Measurements from ENCODE around the gene KLKB1.
"Not testable (repeated sequence)": the region's sequence is repeated elsewhere in the genome, so short reads cannot be mapped to it uniquely, and the experiment has no call there.

Gene KLKB1

DNA sequence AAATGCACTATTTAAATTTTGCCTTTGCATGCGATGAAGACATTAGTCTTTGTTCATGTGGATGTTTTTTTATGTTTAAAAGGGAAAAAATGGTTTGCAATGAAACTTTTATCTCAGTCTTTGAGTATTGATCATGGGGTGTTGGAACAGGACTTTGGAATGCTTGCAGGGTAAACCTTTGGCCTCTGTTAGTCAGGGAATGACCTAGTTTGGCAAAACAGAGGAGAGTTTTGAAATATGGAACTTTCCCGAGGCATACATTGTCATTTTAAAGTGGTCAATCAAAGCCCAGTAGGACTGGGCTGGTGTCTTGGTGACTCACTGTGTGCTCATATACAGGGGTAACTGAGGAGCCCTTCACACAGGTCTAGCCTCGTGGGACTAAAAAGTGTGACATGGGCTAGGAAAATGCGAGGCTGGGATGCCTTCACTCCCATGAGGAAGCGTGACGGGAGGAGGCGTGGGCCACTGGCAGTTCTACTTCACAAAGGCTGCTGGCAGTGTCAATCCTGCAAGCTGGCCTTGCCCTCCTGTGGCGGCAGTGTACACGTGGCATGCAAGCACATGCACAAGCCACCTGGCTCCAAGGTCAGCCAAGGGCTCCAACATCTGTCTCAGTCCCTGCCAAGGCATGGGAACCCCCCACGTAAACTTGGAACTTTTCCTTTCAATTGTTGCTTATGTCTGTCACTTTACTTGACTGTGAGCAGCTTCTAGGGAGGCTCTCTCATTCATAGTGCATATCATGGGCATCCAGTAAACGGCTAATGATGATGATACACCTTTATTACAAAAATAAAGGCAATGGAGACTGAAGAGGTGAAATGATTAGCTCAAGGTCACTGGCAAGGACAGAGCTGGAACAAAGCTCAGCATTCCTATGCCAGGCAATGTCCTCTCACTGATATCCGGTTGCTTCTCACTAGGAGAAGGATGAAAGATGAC, 33.5 kb downstream of the KLKB1 start:
- no peak for ATAC-seq
- no peak for TF ChIP-seq ESRRG (CRISPR knock-in tag; IDR thresholded peaks at IDR 0.05)
- TF ChIP-seq ZFP3 (CRISPR knock-in tag; IDR thresholded peaks at IDR 0.05): no peak
- no peak for TF ChIP-seq TOX (CRISPR knock-in tag; IDR thresholded peaks at IDR 0.05; ENCODE audit: borderline replicate concordance)
- no peak for TF ChIP-seq PPARA (CRISPR knock-in tag; IDR thresholded peaks at IDR 0.05; ENCODE audit: borderline replicate concordance)
- TF ChIP-seq TCF4 (CRISPR knock-in tag; IDR thresholded peaks at IDR 0.05; ENCODE audit: borderline replicate concordance): no peak
- no peak for TF ChIP-seq ARNTL (CRISPR knock-in tag; IDR thresholded peaks at IDR 0.05; ENCODE audit: borderline replicate concordance, low read depth)
- no peak for TF ChIP-seq SNAI2 (CRISPR knock-in tag; IDR thresholded peaks at IDR 0.05)
- TF ChIP-seq ZC3H10 (CRISPR knock-in tag; IDR thresholded peaks at IDR 0.05): no peak
- TF ChIP-seq, protein P1, sequence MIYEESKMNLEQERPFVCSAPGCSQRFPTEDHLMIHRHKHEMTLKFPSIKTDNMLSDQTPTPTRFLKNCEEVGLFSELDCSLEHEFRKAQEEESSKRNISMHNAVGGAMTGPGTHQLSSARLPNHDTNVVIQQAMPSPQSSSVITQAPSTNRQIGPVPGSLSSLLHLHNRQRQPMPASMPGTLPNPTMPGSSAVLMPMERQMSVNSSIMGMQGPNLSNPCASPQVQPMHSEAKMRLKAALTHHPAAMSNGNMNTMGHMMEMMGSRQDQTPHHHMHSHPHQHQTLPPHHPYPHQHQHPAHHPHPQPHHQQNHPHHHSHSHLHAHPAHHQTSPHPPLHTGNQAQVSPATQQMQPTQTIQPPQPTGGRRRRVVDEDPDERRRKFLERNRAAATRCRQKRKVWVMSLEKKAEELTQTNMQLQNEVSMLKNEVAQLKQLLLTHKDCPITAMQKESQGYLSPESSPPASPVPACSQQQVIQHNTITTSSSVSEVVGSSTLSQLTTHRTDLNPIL (CRISPR knock-in tag; IDR thresholded peaks at IDR 0.05; ENCODE audit: low read depth): no peak
- TF ChIP-seq CSDC2 (CRISPR knock-in tag; IDR thresholded peaks at IDR 0.05): no peak

DNA sequence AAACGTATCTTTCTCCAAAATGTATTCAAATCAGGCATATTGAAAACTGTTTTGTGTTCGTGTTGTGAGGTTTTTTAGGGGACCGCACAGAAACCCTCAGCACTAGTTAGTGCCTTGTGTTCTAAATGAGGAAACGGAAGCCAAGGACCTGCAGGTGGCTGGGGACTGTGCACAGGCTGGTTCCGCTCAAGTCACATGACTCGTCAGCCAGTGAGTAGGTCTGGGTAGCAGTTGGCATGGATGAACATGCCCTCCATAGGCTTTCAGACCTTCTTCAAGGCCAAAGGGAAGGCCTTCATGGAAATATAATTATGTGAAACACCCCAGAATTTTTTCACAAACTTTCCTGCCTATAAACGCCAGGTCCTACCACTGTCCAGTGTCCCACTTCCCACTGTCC, 37.4 kb downstream of the KLKB1 start:
- TF ChIP-seq ARNTL (CRISPR knock-in tag; IDR thresholded peaks at IDR 0.05; ENCODE audit: borderline replicate concordance, low read depth) (no peak), ZC3H10 (CRISPR knock-in tag; IDR thresholded peaks at IDR 0.05) (no peak), TCF4 (CRISPR knock-in tag; IDR thresholded peaks at IDR 0.05; ENCODE audit: borderline replicate concordance) (no peak), CSDC2 (CRISPR knock-in tag; IDR thresholded peaks at IDR 0.05) (no peak)
- TF ChIP-seq, protein P2, sequence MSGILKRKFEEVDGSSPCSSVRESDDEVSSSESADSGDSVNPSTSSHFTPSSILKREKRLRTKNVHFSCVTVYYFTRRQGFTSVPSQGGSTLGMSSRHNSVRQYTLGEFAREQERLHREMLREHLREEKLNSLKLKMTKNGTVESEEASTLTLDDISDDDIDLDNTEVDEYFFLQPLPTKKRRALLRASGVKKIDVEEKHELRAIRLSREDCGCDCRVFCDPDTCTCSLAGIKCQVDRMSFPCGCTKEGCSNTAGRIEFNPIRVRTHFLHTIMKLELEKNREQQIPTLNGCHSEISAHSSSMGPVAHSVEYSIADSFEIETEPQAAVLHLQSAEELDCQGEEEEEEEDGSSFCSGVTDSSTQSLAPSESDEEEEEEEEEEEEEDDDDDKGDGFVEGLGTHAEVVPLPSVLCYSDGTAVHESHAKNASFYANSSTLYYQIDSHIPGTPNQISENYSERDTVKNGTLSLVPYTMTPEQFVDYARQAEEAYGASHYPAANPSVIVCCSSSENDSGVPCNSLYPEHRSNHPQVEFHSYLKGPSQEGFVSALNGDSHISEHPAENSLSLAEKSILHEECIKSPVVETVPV (CRISPR knock-in tag; IDR thresholded peaks at IDR 0.05): no peak
- ATAC-seq: no peak

DNA sequence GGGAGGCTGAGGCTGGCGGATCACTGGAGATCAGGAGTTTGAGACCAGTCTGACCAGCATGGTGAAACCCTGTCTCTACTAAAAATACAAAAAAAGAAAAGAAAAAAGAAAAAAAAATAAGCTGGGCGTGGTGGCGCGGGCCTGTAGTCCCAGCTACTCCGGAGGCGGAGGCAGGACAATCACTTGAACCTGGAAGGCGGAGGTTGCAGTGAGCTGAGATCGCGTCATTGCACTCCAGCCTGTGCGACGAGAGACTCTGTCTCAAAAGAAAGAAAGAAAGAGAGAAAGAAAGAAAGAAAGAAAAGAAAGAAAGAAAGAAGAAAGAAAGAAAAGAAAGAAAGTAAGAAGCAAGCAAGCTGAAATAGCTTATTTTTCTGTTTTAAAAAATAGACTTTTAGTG, 37.9 kb downstream of the KLKB1 start:
- not testable (repeated sequence) for ATAC-seq

DNA sequence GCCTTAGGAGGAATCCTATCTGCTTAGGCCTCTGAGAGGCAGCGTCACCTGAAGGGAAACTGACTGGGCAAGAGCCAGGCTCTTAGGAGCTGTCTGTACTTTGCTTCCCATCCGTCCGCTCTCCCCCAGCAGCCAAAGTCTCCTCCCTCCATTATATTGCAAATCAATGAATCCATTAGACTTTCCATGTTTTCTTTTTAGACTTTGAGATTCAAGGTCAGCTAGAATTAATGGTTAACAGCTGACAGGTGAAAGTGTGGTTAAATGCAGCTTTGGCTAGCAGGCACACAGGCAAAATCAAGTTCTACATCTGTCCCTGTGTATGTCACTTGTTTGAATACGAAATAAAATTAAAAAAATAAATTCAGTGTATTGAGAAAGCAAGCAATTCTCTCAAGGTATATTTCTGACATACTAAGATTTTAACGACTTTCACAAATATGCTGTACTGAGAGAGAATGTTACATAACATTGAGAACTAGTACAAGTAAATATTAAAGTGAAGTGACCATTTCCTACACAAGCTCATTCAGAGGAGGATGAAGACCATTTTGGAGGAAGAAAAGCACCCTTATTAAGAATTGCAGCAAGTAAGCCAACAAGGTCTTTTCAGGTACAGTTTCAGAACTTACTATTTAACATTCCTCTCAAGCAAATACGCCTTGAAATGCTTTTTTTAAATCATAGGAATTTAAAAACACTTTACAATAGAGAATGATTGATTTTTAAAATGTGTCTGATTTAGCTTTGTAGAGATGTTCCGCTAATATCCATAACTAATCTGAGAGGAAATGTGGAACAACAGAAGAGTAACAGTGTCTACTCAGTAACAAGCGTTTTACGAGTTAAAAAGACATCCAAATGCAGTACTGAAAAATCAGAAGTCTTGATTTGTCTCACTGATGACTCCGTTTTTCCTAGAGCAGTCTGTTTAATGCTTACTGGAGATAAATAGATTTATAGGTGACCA, 38.7 kb downstream of the KLKB1 start, which contains the start of gene F11:
TSS of gene F11 (plus strand) at position 507 of the 970 bp plus-strand sequence. CDS start 948 bp downstream, outside the sequence.
- TF ChIP-seq CSDC2 (CRISPR knock-in tag; IDR thresholded peaks at IDR 0.05) (no peak), ZFP30 (CRISPR knock-in tag; IDR thresholded peaks at IDR 0.05) (no peak), ZNF565 (CRISPR knock-in tag; conservative IDR thresholded peaks at IDR 0.05; ENCODE audit: low read depth) (no peak), OSR1 (CRISPR knock-in tag; IDR thresholded peaks at IDR 0.05) (no peak), TSHZ2 (CRISPR knock-in tag; IDR thresholded peaks at IDR 0.05) (no peak), GLIS3 (CRISPR knock-in tag; IDR thresholded peaks at IDR 0.05) (no peak), ARNTL (CRISPR knock-in tag; IDR thresholded peaks at IDR 0.05; ENCODE audit: borderline replicate concordance, low read depth) (no peak)
- no peak for ATAC-seq

DNA sequence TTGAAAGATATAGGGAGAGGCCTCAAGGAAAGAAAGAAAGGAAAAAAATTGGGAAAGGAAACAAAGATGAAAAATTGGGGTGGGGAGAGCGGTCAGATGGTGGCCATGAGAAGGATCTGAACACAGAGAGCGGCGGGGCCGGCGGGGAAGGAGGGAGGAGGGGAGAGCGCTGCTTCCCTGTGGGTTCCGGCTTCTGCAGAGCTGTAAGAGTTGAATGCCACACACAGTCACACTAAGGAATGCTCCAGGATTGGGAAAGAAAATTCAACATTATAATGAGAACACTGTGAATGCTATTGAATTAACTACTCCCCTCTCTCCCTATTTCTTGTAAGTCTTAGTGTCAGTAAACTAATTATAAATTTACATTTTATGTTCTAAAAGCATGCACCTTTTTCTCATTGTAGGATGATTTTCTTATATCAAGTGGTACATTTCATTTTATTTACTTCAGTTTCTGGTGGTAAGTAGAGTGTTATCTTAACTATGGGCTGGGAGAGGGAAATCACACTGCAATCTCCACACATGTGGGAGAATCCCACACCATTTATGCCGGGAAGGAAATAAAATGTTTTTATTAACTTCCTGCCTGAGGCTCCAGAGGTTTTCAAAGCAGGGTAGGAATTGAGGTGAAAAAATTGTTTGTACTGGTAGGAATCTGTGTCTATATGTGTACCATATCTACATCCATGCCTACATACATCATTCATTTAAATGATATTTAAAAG, 39.6 kb downstream of the KLKB1 start:
- no peak for ATAC-seq
- TF ChIP-seq CSDC2 (CRISPR knock-in tag; IDR thresholded peaks at IDR 0.05) (no peak), ZC3H10 (CRISPR knock-in tag; IDR thresholded peaks at IDR 0.05) (no peak), TSHZ2 (CRISPR knock-in tag; IDR thresholded peaks at IDR 0.05) (no peak), GLIS3 (CRISPR knock-in tag; IDR thresholded peaks at IDR 0.05) (no peak), POU6F1 (CRISPR knock-in tag; IDR thresholded peaks at IDR 0.05; ENCODE audit: borderline replicate concordance, low read depth) (no peak), PPARA (CRISPR knock-in tag; IDR thresholded peaks at IDR 0.05; ENCODE audit: borderline replicate concordance) (no peak), ZNF70 (CRISPR knock-in tag; IDR thresholded peaks at IDR 0.05) (no peak), ESRRG (CRISPR knock-in tag; IDR thresholded peaks at IDR 0.05) (no peak), TCF4 (CRISPR knock-in tag; IDR thresholded peaks at IDR 0.05; ENCODE audit: borderline replicate concordance) (no peak)
